Lung (tissue), 12 donors: ENCODE results near the gene NUDT21. TPM values are rescaled to one million over a fixed set of nuclear protein-coding genes. Genes with fewer than 3 reads are reported as not detected.

Experiments
- ATAC-seq: fragments of 200-7000 bp; cut with Tn5 transposase; one replicate; pipeline ENCODE4 v1.9.1; 2020; ENCODE audit warnings: moderate number of reproducible peaks; ENCODE audit not compliant: insufficient read depth, low FRiP score
- DNase-seq, 3 donors: peaks; one replicate each; pipeline ENCODE4 v3.0.0-alpha.2; 2013 to 2017
- H3K27ac ChIP-seq, 2 donors: one replicate each; pipeline ENCODE4 v1.5.1; 2013; ENCODE audit warnings: mild to moderate bottlenecking in 2 of 2, moderate library complexity in 2 of 2, control low read depth in 1 of 2, inconsistent platforms in 1 of 2, low read depth in 1 of 2, low read length in 1 of 2
- H3K27me3 ChIP-seq, 3 donors: one replicate each; pipeline ENCODE4 v1.5.1; 2013; ENCODE audit warnings: low read length in 2 of 3; ENCODE audit not compliant: control insufficient read depth in 3 of 3, insufficient read depth in 3 of 3
- H3K36me3 ChIP-seq, 4 donors: one replicate each; pipeline ENCODE4 v1.5.1; 2013; ENCODE audit warnings: low read length in 4 of 4, mild to moderate bottlenecking in 1 of 4, moderate library complexity in 1 of 4; ENCODE audit not compliant: control insufficient read depth in 4 of 4, insufficient read depth in 4 of 4
- H3K4me1 ChIP-seq, 5 donors: one replicate each; pipeline ENCODE4 v1.5.1; 2013; ENCODE audit warnings: low read length in 5 of 5, mild to moderate bottlenecking in 2 of 5, moderate library complexity in 1 of 5; ENCODE audit not compliant: control insufficient read depth in 5 of 5, insufficient read depth in 5 of 5
- H3K4me3 ChIP-seq: one replicate; pipeline ENCODE4 v1.5.1; 2013; ENCODE audit warnings: mild to moderate bottlenecking, control low read depth, moderate library complexity
- H3K9ac ChIP-seq, 2 donors: one replicate each; pipeline ENCODE4 v1.5.1; 2013; ENCODE audit warnings: low read length in 2 of 2, control low read depth in 1 of 2; ENCODE audit not compliant: insufficient read depth in 1 of 2
- H3K9me3 ChIP-seq, 4 donors: one replicate each; pipeline ENCODE4 v1.5.1; 2013; ENCODE audit warnings: low read length in 3 of 4, mild to moderate bottlenecking in 1 of 4, moderate library complexity in 1 of 4; ENCODE audit not compliant: control insufficient read depth in 4 of 4, insufficient read depth in 3 of 4
- WGBS, 2 donors: extraction: QIAGEN DNeasy Blood & Tissue Kit; methylation state at CpG; one replicate each; pipeline ENCODE4 v1.1.7; 2013; 5-methylcytosine and 5-hydroxymethylcytosine counted together
- polyA plus RNA-seq, 2 donors: library from polyadenylated mRNA; stranded (reverse); fragments of 200-250 nt; gene quantifications; one replicate each; pipeline ENCODE4 v1.2.1, GENCODE V29; 2013
- total RNA-seq, 2 donors: library from RNA; depleted of rRNA in 1 of 2; stranded (reverse); fragments of >200 nt in 1 of 2; gene quantifications; one replicate each; pipeline ENCODE4 v1.2.1, GENCODE V29; 2014 to 2021
- TF ChIP-seq, protein P1 (sequence below): IDR thresholded peaks from 2 replicates; pipeline ENCODE4 v1.5.1; 2012; ENCODE audit warnings: mild to moderate bottlenecking; ENCODE audit errors: control extremely low read depth, extremely low read depth
- donor health status: control.
- donor health status: control.
- donor health status: Bipolar disorder and iron deficiency.
- donor health status: healthy.
- donor health status: DM: yes; HTN: yes; CAD: no.

The NUDT21 gene
- total and polyA plus RNA-seq, 4 donors = 30.9 to 91.0 (median 60.5) TPM

DNA sequence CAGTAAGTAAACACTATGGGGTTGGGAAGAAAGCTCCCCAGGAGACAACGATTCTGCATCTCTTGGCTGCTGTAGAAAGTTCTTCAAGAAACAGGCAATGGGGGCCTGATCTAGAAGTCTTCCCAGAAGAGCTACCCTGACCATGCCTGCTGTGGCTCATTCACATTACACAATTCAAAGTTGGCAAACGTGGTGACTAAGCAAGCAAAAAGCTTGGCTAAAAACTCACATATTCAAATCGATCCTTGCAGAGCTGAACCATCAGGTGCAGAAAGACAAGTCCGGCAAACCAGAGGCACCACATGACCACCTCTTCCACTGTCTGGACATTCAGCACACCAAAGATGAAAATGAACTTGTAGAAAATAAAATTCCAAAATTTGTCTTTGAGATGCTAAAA is 41.9 kb downstream of the NUDT21 start:
- Histone ChIP-seq H3K4me1 (peaks cover 0 to 2% (median 0%) of the 10 kb centered on the region in 5 donors), H3K36me3 (peaks cover 14 to 39% (median 18%) of the 10 kb centered on the region in 4 donors), H3K9me3 (no peaks in the 10 kb centered on the region), H3K4me3 (no peak overlapping the region), H3K27ac (no peak overlapping the region), H3K27me3 (no peaks in the 10 kb centered on the region), H3K9ac (no peak overlapping the region)
- TF ChIP-seq, protein P1, sequence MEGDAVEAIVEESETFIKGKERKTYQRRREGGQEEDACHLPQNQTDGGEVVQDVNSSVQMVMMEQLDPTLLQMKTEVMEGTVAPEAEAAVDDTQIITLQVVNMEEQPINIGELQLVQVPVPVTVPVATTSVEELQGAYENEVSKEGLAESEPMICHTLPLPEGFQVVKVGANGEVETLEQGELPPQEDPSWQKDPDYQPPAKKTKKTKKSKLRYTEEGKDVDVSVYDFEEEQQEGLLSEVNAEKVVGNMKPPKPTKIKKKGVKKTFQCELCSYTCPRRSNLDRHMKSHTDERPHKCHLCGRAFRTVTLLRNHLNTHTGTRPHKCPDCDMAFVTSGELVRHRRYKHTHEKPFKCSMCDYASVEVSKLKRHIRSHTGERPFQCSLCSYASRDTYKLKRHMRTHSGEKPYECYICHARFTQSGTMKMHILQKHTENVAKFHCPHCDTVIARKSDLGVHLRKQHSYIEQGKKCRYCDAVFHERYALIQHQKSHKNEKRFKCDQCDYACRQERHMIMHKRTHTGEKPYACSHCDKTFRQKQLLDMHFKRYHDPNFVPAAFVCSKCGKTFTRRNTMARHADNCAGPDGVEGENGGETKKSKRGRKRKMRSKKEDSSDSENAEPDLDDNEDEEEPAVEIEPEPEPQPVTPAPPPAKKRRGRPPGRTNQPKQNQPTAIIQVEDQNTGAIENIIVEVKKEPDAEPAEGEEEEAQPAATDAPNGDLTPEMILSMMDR = no peak
- no peak for ATAC-seq
- DNase-seq = no peak
- 52 to 65% methylated on average over 4 of the region's 4 CpGs for WGBS, 2 donors

DNA sequence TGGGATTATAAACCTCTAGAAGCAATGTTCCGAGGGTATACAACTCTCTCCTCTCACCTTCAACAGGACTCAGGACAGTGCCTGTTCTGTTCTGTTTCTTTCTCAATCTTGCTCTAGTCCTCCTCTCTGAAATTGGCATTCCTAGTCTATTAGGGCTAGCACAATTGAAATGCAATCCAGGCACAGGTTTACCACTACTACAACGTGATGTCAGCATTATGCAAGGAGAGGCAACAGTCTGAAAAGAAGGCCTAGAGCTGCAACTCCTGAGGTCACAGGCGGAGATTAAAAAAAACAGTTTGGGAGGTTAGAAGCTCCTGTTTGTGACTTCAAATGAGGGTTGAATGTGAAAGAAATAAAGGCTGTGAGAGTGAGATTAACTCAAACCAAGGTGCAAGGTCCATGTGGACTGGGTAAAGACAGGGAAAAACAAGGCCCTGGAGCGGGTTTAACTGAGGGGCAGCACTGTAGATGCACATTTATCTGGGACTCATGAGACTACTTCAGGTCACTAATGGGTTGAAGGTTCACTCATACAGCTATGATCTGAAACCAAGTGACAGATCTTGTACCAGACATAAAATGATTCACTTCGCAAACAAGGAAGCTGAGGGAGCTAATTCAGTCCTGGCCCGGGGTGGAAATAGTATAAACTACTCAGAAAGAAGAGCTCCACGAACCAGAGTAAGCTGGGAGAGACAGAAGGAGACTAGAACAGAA is 42.6 kb downstream of the NUDT21 start:
- H3K9ac ChIP-seq = no peak overlapping the region
- peaks cover 0 to 2% (median 0%) of the 10 kb centered on the region in 5 donors for H3K4me1 ChIP-seq
- no peaks in the 10 kb centered on the region for H3K9me3 ChIP-seq
- DNase-seq (no peak), ATAC-seq (no peak)
- H3K27me3 ChIP-seq = no peaks in the 10 kb centered on the region
- TF ChIP-seq, protein P1 = no peak
- H3K36me3 ChIP-seq = peaks cover 14 to 38% (median 18%) of the 10 kb centered on the region in 4 donors
- H3K27ac ChIP-seq = no peak overlapping the region
- 80 to 91% methylated on average over 7 of the region's 7 CpGs for WGBS, 2 donors
- no peak overlapping the region for H3K4me3 ChIP-seq

DNA sequence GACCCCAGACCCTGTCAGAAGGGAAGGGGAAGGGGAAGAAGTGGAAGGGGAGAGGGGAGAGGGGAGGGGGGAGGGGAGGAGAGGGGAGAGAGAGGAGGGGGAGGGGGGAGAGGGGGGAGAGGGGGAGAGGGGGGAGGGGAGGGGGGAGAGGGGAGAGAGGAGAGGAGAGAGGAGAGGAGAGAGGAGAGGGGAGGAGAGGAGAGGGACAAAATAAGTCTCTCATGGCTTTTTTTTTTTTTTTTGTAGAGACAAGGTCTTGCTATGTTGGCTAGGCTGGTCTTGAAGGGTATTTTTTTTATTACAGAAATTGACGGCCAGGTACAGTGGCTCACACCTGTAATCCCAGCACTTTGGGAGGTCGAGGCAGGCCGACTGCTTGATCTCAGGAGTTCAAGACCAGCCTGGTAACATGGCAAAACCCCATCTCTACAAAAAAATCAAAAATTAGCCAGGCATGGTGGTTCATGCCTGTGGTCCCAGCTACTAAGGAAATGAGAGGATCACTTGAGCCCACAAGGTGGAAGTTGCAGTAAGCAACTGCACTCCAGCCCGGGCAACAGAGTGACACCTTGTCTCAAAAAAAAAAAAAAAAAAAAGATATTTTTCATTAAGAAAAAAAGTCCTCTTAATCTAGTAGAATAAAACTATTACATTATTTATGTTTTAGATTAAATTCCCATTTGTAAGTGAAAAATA is 45.0 kb downstream of the NUDT21 start:
- H3K9ac ChIP-seq = no peak overlapping the region
- ATAC-seq (no peak), DNase-seq (no peak)
- WGBS, 2 donors = 64 to 92% methylated on average over 4 of the region's 4 CpGs
- TF ChIP-seq, protein P1 = no peak
- peaks cover 25 to 40% (median 30%) of the 10 kb centered on the region in 4 donors for H3K36me3 ChIP-seq
- no peak overlapping the region for H3K4me3 ChIP-seq
- peaks cover 0 to under 1% (median 0%) of the 10 kb centered on the region in 5 donors for H3K4me1 ChIP-seq
- H3K27ac ChIP-seq = no peak overlapping the region
- H3K9me3 ChIP-seq = peaks cover 0 to 3% (median 0%) of the 10 kb centered on the region in 4 donors
- H3K27me3 ChIP-seq = no peaks in the 10 kb centered on the region
